Omental fat pad (tissue), 4 donors: ENCODE data around the gene CHD2. TPM values are rescaled to one million over a fixed set of nuclear protein-coding genes. Genes with fewer than 3 reads are reported as not detected.

ENCODE experiments used
- ATAC-seq: fragments of 150-250 bp; one replicate; pipeline ENCODE4 v1.9.1; 2016; ENCODE audit warnings: mild to moderate bottlenecking, moderate library complexity; ENCODE audit not compliant: low FRiP score
- DNase-seq: peaks from one replicate; pipeline ENCODE4 v3.0.0-alpha.2; 2019; ENCODE audit warnings: low spot score
- total RNA-seq, 4 donors: library from RNA; depleted of rRNA; stranded (reverse); fragments of >200 nt; gene quantifications; one replicate each; pipeline ENCODE4 v1.1.0, GENCODE V29; 2016
- TF ChIP-seq, protein P1 (sequence below), 3 donors: fragments of 450-650 bp; IDR thresholded peaks; one replicate each; pipeline ENCODE4 v1.5.1; 2016 to 2017; ENCODE audit warnings: antibody characterized with exemption in 3 of 3, mild to moderate bottlenecking in 3 of 3, moderate library complexity in 2 of 3

Gene CHD2
- total RNA-seq, 4 donors from 2014 or later = 77.7 to 140 (median 134) TPM

DNA sequence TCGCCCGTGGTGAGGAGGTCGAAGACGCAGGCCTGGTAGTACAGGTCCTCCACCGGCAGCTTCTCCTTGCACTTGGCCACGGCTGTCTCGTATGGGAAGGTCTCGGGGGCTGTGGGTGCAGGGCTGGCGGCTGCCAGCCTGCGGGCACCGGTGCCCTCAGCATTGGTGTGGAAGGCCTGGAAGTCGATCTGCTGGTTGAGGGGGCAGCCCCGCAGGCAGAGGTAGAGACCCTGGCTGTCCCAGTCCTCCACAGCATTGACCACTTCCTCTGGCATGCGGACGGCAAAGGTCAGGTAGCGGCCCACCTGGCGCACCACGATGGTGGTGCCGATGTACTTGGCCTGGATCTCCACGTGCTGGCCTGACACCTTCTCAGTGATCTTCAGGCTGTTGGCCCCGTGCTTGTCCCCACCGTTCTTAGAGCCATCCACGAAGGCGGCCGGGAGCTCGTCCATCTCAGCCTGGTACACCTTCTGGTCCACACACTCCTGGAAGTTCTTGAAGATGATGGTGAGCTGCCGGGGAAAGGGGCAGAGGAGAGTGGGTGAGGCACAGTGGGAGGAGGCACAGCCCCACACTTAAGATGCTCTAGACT lies 145.2 kb downstream of the CHD2 start:
- no peak for DNase-seq
- ATAC-seq = no peak
- TF ChIP-seq, protein P1, sequence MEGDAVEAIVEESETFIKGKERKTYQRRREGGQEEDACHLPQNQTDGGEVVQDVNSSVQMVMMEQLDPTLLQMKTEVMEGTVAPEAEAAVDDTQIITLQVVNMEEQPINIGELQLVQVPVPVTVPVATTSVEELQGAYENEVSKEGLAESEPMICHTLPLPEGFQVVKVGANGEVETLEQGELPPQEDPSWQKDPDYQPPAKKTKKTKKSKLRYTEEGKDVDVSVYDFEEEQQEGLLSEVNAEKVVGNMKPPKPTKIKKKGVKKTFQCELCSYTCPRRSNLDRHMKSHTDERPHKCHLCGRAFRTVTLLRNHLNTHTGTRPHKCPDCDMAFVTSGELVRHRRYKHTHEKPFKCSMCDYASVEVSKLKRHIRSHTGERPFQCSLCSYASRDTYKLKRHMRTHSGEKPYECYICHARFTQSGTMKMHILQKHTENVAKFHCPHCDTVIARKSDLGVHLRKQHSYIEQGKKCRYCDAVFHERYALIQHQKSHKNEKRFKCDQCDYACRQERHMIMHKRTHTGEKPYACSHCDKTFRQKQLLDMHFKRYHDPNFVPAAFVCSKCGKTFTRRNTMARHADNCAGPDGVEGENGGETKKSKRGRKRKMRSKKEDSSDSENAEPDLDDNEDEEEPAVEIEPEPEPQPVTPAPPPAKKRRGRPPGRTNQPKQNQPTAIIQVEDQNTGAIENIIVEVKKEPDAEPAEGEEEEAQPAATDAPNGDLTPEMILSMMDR (IDR thresholded peaks at IDR 0.05) = no peak

DNA sequence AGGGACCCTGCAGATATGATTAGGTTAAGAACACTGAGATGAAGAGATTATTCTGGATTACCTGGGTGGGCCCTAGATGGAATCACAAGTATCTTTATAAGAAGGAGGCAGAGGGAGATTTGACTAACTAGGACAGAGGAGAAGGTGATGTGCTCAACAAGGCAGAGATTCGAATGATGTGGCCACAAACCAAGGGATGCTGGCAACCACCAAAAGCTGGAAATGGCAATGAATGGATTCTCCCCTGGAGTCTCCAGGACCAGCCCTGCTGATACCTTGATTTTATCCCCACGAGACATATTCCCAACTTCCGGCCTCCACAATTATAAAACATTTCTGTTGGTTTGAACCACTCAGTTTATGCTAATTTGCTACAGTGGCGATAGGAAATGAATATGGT lies 146.0 kb downstream of the CHD2 start:
- no peak for ATAC-seq
- no peak for DNase-seq
- TF ChIP-seq, protein P1 (IDR thresholded peaks at IDR 0.05) = no peak

DNA sequence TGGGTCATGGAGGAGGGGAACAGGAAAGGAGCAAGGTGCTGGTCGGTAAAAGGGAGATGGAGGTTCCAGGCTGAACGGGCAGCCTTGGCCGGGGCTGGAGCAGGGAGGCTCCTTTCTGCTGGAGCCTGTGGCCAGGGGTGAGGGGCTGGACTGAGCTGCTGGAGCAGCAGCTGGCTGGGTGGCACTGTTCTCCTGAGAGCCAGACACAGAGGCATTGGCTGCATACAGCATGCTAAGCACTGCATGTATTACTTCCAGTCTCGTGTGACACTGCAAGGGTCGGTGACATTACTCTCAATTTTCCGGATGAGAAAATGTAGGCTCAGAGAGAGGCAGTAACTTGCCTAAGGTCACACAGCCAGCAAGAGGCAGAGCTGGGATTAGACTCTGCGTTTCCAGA lies 146.6 kb downstream of the CHD2 start:
- DNase-seq (no peak), ATAC-seq (no peak)
- TF ChIP-seq, protein P1 (IDR thresholded peaks at IDR 0.05) = no peak

DNA sequence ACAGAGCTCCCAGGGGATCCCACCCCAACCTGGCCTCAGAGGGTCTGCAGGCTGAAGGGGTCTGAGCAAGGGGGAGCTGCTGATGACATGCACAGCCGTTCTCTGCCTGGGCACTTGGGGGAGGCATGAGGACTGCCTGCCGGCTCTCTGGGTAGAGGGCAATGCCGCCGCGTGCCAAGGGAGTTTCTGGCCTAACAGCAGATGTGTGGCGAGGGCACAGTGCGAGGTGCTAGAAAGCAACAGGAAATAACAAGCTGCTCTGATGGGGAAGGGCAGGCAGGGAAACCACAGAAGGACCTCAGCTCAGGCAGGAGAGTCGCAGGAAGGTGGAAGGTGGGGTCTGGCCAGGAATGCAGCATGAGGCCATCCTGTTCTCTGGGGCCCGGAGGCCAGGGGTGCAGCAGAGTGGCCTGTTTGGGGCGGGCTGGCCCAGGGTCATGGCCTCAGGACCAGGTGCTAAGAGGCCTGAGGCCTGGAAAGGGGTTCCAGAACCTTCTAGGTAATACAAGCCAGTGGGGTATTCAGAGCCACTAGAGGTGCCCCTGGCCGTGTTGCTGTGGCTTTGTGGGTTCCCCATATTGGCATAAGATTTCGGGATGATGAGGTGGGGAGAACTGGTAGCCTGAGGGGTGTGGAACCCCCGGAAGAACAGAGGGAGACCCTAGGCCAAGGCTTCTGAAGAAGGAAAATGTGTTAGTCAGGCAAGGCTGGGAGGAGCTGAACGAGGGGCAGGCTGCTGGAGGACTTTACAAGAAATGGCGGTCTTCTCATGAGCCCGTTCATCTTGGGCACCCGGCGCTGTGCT lies 147.7 kb downstream of the CHD2 start:
- DNase-seq (no peak), ATAC-seq (no peak)
- TF ChIP-seq, protein P1 (IDR thresholded peaks at IDR 0.05) = no peak

DNA sequence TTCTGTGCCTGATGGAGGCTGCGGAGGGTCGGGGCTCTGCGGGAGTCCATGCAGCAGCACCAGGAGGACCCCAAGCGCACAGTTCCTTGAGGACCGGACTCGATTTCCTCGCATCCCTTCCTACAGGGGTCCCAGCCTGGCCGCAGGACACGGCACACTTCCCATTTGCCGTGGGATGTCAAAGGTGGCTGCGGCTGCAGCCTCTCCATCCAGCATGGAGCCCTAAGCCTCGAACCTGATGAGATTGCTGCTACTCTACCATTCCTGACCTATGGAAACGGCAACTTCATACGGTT lies 148.2 kb downstream of the CHD2 start:
- ATAC-seq (no peak), DNase-seq (no peak)
- TF ChIP-seq, protein P1 (IDR thresholded peaks at IDR 0.05) = no peak

DNA sequence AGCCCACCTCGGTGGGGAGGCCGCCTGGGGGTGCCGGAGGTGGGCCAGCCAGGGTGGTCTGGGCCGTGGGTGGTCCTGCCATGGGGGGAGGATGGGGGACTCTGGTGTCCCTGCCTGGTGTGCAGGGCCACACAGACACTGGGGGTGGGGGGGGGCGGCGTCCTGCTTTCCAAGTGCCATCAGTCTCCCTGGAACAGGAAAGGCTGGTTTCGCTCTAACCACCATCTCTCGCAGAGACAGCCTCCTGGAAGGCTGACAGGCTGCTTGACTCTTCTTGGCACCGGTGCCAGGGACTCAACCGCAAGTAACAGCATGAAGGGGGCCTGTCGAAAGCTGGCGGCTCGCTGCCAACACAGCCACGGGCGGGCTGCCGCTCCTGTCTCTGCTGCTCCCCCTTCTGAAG lies 148.6 kb downstream of the CHD2 start:
- no peak for DNase-seq
- TF ChIP-seq, protein P1 (IDR thresholded peaks at IDR 0.05) = no peak
- no peak for ATAC-seq

DNA sequence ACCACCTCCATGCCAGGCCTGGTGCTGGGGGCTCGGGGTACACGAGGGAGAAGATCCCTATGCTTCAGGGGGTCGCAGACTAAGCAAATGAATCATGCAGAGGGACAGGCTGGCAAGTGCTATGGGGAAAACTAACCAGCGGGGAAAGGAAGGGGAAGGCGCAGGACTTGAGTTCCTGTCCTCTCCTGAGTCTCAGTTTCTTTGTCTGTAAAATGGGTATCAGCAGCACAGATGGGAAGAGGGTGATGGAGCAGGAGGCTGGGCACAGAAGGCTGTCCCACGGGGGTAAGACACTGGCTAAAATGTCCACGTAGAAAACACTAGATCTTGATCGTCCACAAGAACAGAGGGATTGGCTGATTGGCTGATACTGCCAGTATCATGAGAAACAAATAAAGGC lies 149.1 kb downstream of the CHD2 start:
- DNase-seq (no peak), ATAC-seq (no peak)
- TF ChIP-seq, protein P1 (IDR thresholded peaks at IDR 0.05) = no peak
